ENCODE results near the gene KLHL29. TPM values are rescaled to one million over a fixed set of nuclear protein-coding genes. Genes with fewer than 3 reads are reported as not detected.

KLHL29 gene
- total RNA-seq, 2 donors from 2014 or later, result 2.0 to 2.9 TPM

DNA sequence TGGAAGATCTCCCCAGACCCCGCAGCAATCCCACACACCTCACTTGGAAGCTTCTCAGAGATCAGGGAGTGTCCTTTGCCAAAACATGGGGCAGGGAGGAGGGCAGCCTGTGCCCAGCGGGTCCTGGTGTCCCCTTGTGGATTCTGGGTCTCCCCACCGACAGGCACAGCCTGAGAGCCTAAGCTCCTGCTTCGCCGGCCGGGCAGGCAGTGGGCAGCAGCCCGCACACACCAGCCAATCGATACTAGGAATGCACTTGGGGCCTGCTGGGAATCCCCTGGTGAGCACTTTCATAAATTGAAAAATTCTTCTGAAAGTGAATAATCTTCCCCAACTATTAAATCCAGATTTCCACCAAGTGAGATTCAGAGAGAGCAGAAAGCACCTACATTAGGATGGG lies 296.0 kb downstream of the KLHL29 start:
- H3K4me3 ChIP-seq, result no peak overlapping the region
- H3K4me1 ChIP-seq, result no peaks in the 10 kb centered on the region
- H3K27me3 ChIP-seq, result no peaks in the 10 kb centered on the region
- intact Hi-C loops (cut with DNase I), result no loop called here
- no peaks in the 10 kb centered on the region for H3K36me3 ChIP-seq
- no peaks in the 10 kb centered on the region for H3K9me3 ChIP-seq
- TF ChIP-seq, protein P1, sequence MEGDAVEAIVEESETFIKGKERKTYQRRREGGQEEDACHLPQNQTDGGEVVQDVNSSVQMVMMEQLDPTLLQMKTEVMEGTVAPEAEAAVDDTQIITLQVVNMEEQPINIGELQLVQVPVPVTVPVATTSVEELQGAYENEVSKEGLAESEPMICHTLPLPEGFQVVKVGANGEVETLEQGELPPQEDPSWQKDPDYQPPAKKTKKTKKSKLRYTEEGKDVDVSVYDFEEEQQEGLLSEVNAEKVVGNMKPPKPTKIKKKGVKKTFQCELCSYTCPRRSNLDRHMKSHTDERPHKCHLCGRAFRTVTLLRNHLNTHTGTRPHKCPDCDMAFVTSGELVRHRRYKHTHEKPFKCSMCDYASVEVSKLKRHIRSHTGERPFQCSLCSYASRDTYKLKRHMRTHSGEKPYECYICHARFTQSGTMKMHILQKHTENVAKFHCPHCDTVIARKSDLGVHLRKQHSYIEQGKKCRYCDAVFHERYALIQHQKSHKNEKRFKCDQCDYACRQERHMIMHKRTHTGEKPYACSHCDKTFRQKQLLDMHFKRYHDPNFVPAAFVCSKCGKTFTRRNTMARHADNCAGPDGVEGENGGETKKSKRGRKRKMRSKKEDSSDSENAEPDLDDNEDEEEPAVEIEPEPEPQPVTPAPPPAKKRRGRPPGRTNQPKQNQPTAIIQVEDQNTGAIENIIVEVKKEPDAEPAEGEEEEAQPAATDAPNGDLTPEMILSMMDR (IDR thresholded peaks at IDR 0.05), result no peak
- no peak overlapping the region for H3K27ac ChIP-seq
- no peak for DNase-seq
- no peak overlapping the region for H3K9ac ChIP-seq (ENCODE audit: low read depth in 2 of 2, low read length in 2 of 2)

DNA sequence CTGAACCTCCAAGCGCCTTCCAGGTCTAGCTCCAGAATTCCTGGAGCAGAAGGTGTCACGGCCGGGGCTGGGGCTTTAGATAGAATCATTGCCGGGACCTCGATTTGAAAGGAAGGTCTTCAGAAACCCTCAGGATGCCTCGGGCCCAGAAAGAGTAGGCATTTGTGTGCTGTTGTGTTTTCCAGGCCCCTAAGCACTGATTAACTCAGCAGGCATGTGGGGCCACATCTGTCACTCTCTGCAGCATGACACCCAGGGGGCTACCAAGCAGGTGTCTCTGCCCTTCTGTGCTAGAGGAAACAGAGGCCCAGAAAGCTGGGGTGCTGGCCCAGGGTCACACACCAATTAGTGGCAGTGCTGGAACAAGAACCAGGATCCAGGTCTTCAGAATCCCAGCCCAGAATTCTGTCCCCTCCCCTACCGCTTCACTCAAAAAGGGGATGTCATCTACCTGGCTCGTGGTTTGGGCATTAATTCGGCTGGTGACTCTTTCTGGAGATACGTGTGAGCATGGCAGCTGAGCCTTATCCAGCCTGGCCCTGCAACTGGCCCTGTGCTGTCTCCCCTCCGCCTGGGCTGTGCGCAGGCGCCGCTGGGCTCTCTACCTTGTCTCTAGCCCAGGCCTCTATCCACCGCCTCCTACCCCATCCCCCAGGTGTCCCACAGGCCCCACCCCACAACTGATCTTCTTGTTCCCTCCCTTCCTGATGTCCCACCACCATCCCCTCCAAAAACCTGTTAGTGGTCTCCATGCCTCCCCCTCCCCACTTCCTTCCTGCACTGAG lies 296.6 kb downstream of the KLHL29 start:
- Histone ChIP-seq H3K4me3 (no peak overlapping the region), H3K36me3 (no peaks in the 10 kb centered on the region), H3K27ac (no peak overlapping the region), H3K9me3 (no peaks in the 10 kb centered on the region), H3K4me1 (no peaks in the 10 kb centered on the region), H3K9ac (ENCODE audit: low read depth in 2 of 2, low read length in 2 of 2) (no peak overlapping the region), H3K27me3 (no peaks in the 10 kb centered on the region)
- intact Hi-C loops (cut with DNase I), result no loop called here
- DNase-seq, result no peak
- TF ChIP-seq, protein P1 (IDR thresholded peaks at IDR 0.05), result no peak

DNA sequence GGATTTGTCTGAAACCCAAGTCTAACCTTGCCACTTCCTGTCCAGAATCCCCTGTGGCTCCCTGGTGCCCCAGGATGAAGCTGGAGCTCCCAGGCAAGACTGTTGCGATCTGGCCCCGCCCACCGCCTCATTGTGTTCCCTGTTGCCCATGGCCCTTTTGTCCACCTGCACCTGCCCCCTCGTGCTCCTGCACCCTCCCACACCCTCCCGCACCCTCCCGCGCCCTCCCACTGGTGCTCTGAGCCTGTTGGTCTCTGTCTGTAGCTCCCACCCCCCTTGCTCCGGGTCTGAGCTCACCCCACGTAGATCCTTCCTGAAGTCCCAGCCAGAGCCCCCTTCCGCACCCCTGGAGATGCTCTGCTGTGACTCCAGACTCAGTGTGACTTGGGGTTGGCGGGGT lies 297.5 kb downstream of the KLHL29 start:
- Histone ChIP-seq H3K27ac (no peak overlapping the region), H3K36me3 (no peaks in the 10 kb centered on the region), H3K9ac (ENCODE audit: low read depth in 2 of 2, low read length in 2 of 2) (no peak overlapping the region), H3K9me3 (no peaks in the 10 kb centered on the region), H3K4me1 (no peaks in the 10 kb centered on the region), H3K4me3 (no peak overlapping the region), H3K27me3 (no peaks in the 10 kb centered on the region)
- intact Hi-C loops (cut with DNase I), result no loop called here
- TF ChIP-seq, protein P1 (IDR thresholded peaks at IDR 0.05), result no peak
- no peak for DNase-seq

DNA sequence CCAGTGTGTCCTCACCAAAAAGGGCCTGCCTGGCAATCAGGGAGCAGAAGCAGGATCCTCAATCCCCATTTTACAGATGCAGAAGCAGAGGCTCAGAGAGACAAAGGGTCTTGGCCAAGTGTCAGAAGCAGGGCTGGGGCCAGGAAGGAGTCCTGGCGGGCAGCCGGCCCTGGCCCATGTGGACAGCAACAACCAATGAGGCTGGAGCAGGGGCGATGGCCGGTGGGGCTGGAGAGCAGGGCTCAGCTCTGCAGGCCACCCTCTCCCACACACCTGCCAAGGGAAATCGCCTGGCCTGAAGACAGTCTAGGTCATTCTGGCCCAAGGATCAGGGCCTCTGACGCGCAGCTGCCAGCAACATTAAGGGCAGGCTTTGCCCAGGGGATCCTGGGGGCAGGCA lies 298.0 kb downstream of the KLHL29 start:
- no peak for DNase-seq
- no peaks in the 10 kb centered on the region for H3K4me1 ChIP-seq
- intact Hi-C loops (cut with DNase I), result no loop called here
- no peak overlapping the region for H3K9ac ChIP-seq (ENCODE audit: low read depth in 2 of 2, low read length in 2 of 2)
- H3K36me3 ChIP-seq, result no peaks in the 10 kb centered on the region
- TF ChIP-seq, protein P1 (IDR thresholded peaks at IDR 0.05), result no peak
- no peak overlapping the region for H3K4me3 ChIP-seq
- H3K27me3 ChIP-seq, result no peaks in the 10 kb centered on the region
- no peaks in the 10 kb centered on the region for H3K9me3 ChIP-seq
- H3K27ac ChIP-seq, result no peak overlapping the region

DNA sequence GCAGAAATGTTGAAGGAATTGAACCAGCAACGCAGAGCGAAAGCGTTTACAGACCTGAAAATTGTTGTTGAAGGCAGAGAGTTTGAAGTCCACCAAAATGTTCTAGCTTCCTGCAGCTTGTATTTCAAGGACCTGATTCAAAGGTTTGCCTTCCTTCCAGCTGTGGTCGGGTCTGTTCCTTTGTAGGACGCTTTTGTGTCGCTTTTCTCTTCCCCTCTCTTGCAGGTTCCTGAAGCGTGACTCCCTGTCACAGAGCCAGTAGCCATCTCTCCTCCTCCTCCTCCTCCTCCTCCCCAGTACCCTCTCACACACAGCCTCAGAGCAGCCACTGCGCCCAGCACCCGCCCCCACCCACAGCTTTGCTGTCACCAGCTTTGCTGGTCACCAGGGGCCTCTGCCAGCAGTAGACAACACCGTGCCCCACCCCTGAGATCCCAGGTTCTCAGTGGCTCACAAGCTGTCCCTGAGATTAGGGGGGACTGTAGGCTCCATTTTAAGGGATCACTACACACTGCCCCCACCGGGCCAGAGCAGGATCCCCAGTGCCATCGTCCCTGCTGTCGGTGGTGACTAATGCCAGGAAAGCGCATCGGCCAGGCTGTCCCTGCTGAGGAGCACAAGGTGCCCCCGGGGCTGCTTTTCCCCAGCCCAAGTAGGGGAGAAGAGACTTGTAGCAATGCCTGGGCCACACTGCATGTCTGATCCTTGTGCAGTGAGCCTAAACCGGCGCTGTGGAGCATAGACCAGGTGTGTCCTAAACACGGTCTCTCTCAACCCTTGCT lies 299.6 kb downstream of the KLHL29 start:
- Histone ChIP-seq H3K27me3 (no peaks in the 10 kb centered on the region), H3K27ac (no peak overlapping the region), H3K4me1 (no peaks in the 10 kb centered on the region), H3K9ac (ENCODE audit: low read depth in 2 of 2, low read length in 2 of 2) (no peak overlapping the region), H3K9me3 (no peaks in the 10 kb centered on the region), H3K36me3 (no peaks in the 10 kb centered on the region), H3K4me3 (no peak overlapping the region)
- intact Hi-C loops (cut with DNase I), result no loop called here
- TF ChIP-seq, protein P1 (IDR thresholded peaks at IDR 0.05), result no peak
- DNase-seq, result no peak

All from colonic mucosa (tissue), 4 donors.